Measurements from ENCODE around the gene ELF3. TPM values are rescaled to one million over a fixed set of nuclear protein-coding genes. Genes with fewer than 3 reads are reported as not detected.
"Not testable (repeated sequence)": the region's sequence is repeated elsewhere in the genome, so short reads cannot be mapped to it uniquely, and the experiment has no call there.

Gene ELF3
- total RNA-seq (2014; rRNA removed; shearing (Covaris generic)) (0.09 TPM in 1 of 2 replicates, not detected in the other), total RNA-seq (2022) (0.18 and 0.44 TPM in 2 replicates), Bru-seq, nascent RNA (percentile 22 among the genes with signal in this experiment), BruChase-seq, experiment 1, labeled RNA remaining after a 6-hour chase (percentile 19 among the genes with signal in this experiment), BruChase-seq, experiment 2, labeled RNA remaining after a 2-hour chase (percentile 24 among the genes with signal in this experiment)
- long read RNA-seq = 0 reads

GRCh38 chr1:202010180-202011015, at the start of gene ELF3:
ELF3 (plus strand) TSS chr1:202010587; CDS start chr1:202011137, 550 bp downstream.
- no TSS peak for BruUV-seq (replicated peaks)
- Histone ChIP-seq H3K27ac (ENCODE audit: low read depth, low read length, poor library complexity, severe bottlenecking) (no peak within 1 kb of the TSS), H3K4me2 (ENCODE audit: low read length) (no peak within 1 kb of the TSS)

DNA sequence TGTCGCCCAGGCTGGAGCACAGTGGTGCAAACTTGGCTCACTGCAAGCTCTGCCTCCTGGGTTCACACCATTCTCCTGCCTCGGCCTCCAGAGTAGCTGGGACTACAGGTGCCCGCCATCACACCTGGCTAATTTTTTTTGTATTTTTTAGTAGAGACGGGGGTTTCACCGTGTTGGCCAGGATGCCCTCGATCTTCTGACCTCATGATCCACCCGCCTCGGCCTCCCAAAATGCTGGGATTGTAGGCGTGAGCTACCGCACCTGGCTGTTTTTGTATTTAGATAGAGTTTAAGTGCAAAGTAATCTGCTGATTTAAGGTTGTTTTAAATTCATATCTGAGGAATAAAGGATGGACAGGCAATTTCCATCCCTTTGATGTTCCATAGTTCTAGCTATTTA, 48.0 kb upstream of the ELF3 start:
- H3K9me3 ChIP-seq (ENCODE audit: low read length); H3K4me3 ChIP-seq (ENCODE audit: low read depth, low read length, poor library complexity, severe bottlenecking); H2AFZ ChIP-seq (ENCODE audit: low read length); H3K9me2 ChIP-seq (ENCODE audit: insufficient read depth, low read length); H3K27ac ChIP-seq (ENCODE audit: low read depth, low read length, poor library complexity, severe bottlenecking); intact Hi-C loops (cut with micrococcal nuclease; ENCODE audit: unreplicated experiment); H3K79me2 ChIP-seq (ENCODE audit: insufficient read depth, low read depth, low read length); DNase-seq (ENCODE audit: low spot score); CTCF ChIA-PET (ENCODE audit: unreplicated experiment); H3K4me1 ChIP-seq (ENCODE audit: insufficient read depth, low read length, poor library complexity, severe bottlenecking); BruUV-seq (replicated peaks); H4K20me1 ChIP-seq (ENCODE audit: insufficient read depth, low read length); H3K4me2 ChIP-seq (ENCODE audit: low read length): not testable (repeated sequence)
- peaks cover 84% of the 10 kb centered on the region for H3K36me3 ChIP-seq (ENCODE audit: insufficient read depth, low read length)
- POLR2A ChIA-PET = interaction anchor here (0.8 to 1.4 kb wide), 2 partner anchors 10 to 76 kb away, joined by 3 read pairs; no protein-coding TSS in a partner anchor

More at GRCh38 chr1:202010180-202011015, at the start of gene ELF3:
- Histone ChIP-seq H3K4me1 (ENCODE audit: insufficient read depth, low read length, poor library complexity, severe bottlenecking) (peaks cover 9% of the 10 kb centered on the region), H4K20me1 (ENCODE audit: insufficient read depth, low read length) (no peaks in the 10 kb centered on the region), H3K36me3 (ENCODE audit: insufficient read depth, low read length) (no peaks in the 10 kb centered on the region), H3K9me3 (ENCODE audit: low read length) (no peaks in the 10 kb centered on the region), H3K79me2 (ENCODE audit: insufficient read depth, low read depth, low read length) (no peaks in the 10 kb centered on the region), H2AFZ (ENCODE audit: low read length) (no peak within 1 kb of the TSS), H3K9me2 (ENCODE audit: insufficient read depth, low read length) (no peaks in the 10 kb centered on the region), H3K4me3 (ENCODE audit: low read depth, low read length, poor library complexity, severe bottlenecking) (no peak within 1 kb of the TSS)
- CTCF ChIA-PET (ENCODE audit: unreplicated experiment) = interaction anchor here (0.6 kb wide), 1 partner anchor 24 kb away, joined by 3 read pairs; no protein-coding TSS in a partner anchor
- intact Hi-C loops (cut with micrococcal nuclease; ENCODE audit: unreplicated experiment) = no loop called here
- no peak for TF ChIP-seq EZH2phosphoT487 (IDR thresholded peaks at IDR 0.05; ENCODE audit: borderline replicate concordance, low read depth, low read length)
- no peak for TF ChIP-seq CTCF (conservative IDR thresholded peaks at IDR 0.05; ENCODE audit: low read length)
- POLR2A ChIA-PET = interaction anchor here (0.7 kb wide), 1 partner anchor 279 kb away, joined by 4 read pairs; no protein-coding TSS in a partner anchor
- DNase-seq (ENCODE audit: low spot score) = peak; percentile 28

GRCh38 chr1:201964261-201964660, 46.1 kb upstream of the ELF3 start:
- DNase-seq (ENCODE audit: low spot score) = no peak
- Histone ChIP-seq H3K27ac (ENCODE audit: low read depth, low read length, poor library complexity, severe bottlenecking) (no peak overlapping the region), H3K4me3 (ENCODE audit: low read depth, low read length, poor library complexity, severe bottlenecking) (no peak overlapping the region), H2AFZ (ENCODE audit: low read length) (no peak overlapping the region), H3K36me3 (ENCODE audit: insufficient read depth, low read length) (peaks cover 84% of the 10 kb centered on the region), H3K79me2 (ENCODE audit: insufficient read depth, low read depth, low read length) (no peaks in the 10 kb centered on the region; the same call in 1 of the 2 replicates), H3K4me2 (ENCODE audit: low read length) (no peak overlapping the region), H3K9me2 (ENCODE audit: insufficient read depth, low read length) (no peaks in the 10 kb centered on the region), H3K4me1 (ENCODE audit: insufficient read depth, low read length, poor library complexity, severe bottlenecking) (no peaks in the 10 kb centered on the region), H4K20me1 (ENCODE audit: insufficient read depth, low read length) (no peaks in the 10 kb centered on the region), H3K9me3 (ENCODE audit: low read length) (no peaks in the 10 kb centered on the region)
- ChIA-PET POLR2A (interaction anchor here (0.5 kb wide), 1 partner anchor 69 kb away, joined by 3 read pairs; no protein-coding TSS in a partner anchor), CTCF (ENCODE audit: unreplicated experiment) (no interaction called here)
- no peak for TF ChIP-seq CTCF (conservative IDR thresholded peaks at IDR 0.05; ENCODE audit: low read length)
- no peak for TF ChIP-seq EZH2phosphoT487 (IDR thresholded peaks at IDR 0.05; ENCODE audit: borderline replicate concordance, low read depth, low read length)
- intact Hi-C loops (cut with micrococcal nuclease; ENCODE audit: unreplicated experiment) = no loop called here
- no TSS peak for BruUV-seq (replicated peaks)
